Hepatocyte (in vitro differentiated cells): ENCODE measurements around the gene ZNF597. TPM values are rescaled to one million over a fixed set of nuclear protein-coding genes. Genes with fewer than 3 reads are reported as not detected.

ENCODE experiments used
- DNase-seq: peaks from one replicate; pipeline ENCODE4 v3.0.0-alpha.2; 2016; ENCODE audit warnings: low spot score
- H2AFZ ChIP-seq: fragments of 200-600 bp; sonication (generic); 2 replicates; pipeline ENCODE4 v1.6.0; 2016; ENCODE audit warnings: antibody characterized with exemption, mild to moderate bottlenecking
- H3K27ac ChIP-seq: fragments of 200-600 bp; sonication (generic); 2 replicates; pipeline ENCODE4 v1.5.1; 2016; ENCODE audit warnings: mild to moderate bottlenecking
- H3K27me3 ChIP-seq: fragments of 200-600 bp; sonication (generic); 2 replicates; pipeline ENCODE4 v1.6.1; 2016
- H3K36me3 ChIP-seq: fragments of 200-600 bp; sonication (generic); replicated peaks from 2 replicates; pipeline ENCODE4 v1.5.1; 2016; ENCODE audit warnings: low read depth; ENCODE audit not compliant: insufficient read depth
- H3K4me1 ChIP-seq: fragments of 200-600 bp; sonication (generic); 2 replicates; pipeline ENCODE4 v1.5.1; 2016; ENCODE audit warnings: mild to moderate bottlenecking, moderate library complexity; ENCODE audit not compliant: insufficient read depth
- H3K4me2 ChIP-seq: fragments of 200-600 bp; sonication (generic); 2 replicates; pipeline ENCODE4 v1.6.0; 2016
- H3K4me3 ChIP-seq: fragments of 200-600 bp; sonication (generic); 2 replicates; pipeline ENCODE4 v1.5.1; 2016; ENCODE audit warnings: mild to moderate bottlenecking
- H3K79me2 ChIP-seq: fragments of 200-600 bp; sonication (generic); 2 replicates; pipeline ENCODE4 v1.6.0; 2017; ENCODE audit warnings: mild to moderate bottlenecking
- H3K9me2 ChIP-seq: fragments of 200-600 bp; sonication (generic); replicated peaks from 2 replicates; pipeline ENCODE4 v1.6.0; 2017; ENCODE audit warnings: mild to moderate bottlenecking; ENCODE audit not compliant: insufficient read depth
- H3K9me3 ChIP-seq: fragments of 200-600 bp; sonication (generic); 2 replicates; pipeline ENCODE4 v1.5.1; 2016; ENCODE audit warnings: low read depth, mild to moderate bottlenecking
- H4K20me1 ChIP-seq: fragments of 200-600 bp; sonication (generic); 2 replicates; pipeline ENCODE4 v1.6.0; 2016; ENCODE audit warnings: mild to moderate bottlenecking; ENCODE audit not compliant: insufficient read depth, poor library complexity, severe bottlenecking
- EZH2 ChIP-seq: fragments of 200-600 bp; sonication (generic); IDR thresholded peaks from 2 replicates; pipeline ENCODE4 v1.6.1; 2016; ENCODE audit warnings: antibody characterized with exemption, mild to moderate bottlenecking, borderline replicate concordance
- EZH2phosphoT487 ChIP-seq: fragments of 200-600 bp; sonication (generic); IDR thresholded peaks from one replicate; pipeline ENCODE4 v1.6.1; 2018; ENCODE audit warnings: antibody characterized with exemption, mild to moderate bottlenecking, low read depth, moderate library complexity; ENCODE audit not compliant: unreplicated experiment, severe bottlenecking
- WGBS: methylation state at CpG from one replicate; pipeline ENCODE4 v1.1.6; 2016; ENCODE audit warnings: low lambda C conversion rate; ENCODE audit errors: missing lambda C conversion rate; 5-methylcytosine and 5-hydroxymethylcytosine counted together
- polyA plus RNA-seq: library from polyadenylated mRNA; unstranded; fragments of >200 nt; fragmentation: Nextera tagmentation; extraction: Ambion mirVana; gene quantifications from 2 replicates; pipeline ENCODE4 v1.2.1, GENCODE V29; 2016
- total RNA-seq: library from RNA; depleted of rRNA; stranded (reverse); fragments of >200 nt; gene quantifications from 2 replicates; pipeline ENCODE4 v1.2.3, GENCODE V29; 2014
- TF ChIP-seq, protein P1 (sequence below): fragments of 200-600 bp; sonication (generic); IDR thresholded peaks from 2 replicates; pipeline ENCODE4 v1.5.1; 2016; ENCODE audit warnings: antibody characterized with exemption, mild to moderate bottlenecking; ENCODE audit not compliant: poor library complexity

ZNF597 gene
- total and polyA plus RNA-seq, 2 experiments from 2014 or later, result 2.1 to 4.0 TPM

DNA sequence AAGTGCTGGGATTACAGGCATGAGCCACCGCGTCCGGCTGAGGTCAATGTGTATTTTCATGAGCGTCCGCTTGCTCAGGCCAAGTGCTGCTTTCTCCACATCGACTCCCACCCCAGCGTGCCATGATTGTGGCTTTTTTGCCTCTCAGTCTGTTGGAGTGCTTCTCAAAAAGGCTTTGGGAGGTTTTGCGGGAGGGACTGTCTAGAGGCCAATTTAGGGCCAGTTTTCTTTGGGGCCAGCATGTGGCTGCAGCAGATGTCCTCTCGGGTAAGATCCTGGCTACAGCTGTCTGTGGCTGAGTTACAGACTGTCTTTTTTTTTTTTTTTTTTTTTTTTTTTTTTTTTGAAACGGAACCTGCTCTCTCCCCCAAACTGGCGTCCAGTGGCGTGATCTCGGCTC, 45.5 kb upstream of the ZNF597 start:
- DNase-seq, result no peak
- no peak overlapping the region for H3K4me2 ChIP-seq
- no peaks in the 10 kb centered on the region for H3K4me1 ChIP-seq
- no peak for TF ChIP-seq EZH2phosphoT487
- TF ChIP-seq EZH2, result no peak
- TF ChIP-seq, protein P1, sequence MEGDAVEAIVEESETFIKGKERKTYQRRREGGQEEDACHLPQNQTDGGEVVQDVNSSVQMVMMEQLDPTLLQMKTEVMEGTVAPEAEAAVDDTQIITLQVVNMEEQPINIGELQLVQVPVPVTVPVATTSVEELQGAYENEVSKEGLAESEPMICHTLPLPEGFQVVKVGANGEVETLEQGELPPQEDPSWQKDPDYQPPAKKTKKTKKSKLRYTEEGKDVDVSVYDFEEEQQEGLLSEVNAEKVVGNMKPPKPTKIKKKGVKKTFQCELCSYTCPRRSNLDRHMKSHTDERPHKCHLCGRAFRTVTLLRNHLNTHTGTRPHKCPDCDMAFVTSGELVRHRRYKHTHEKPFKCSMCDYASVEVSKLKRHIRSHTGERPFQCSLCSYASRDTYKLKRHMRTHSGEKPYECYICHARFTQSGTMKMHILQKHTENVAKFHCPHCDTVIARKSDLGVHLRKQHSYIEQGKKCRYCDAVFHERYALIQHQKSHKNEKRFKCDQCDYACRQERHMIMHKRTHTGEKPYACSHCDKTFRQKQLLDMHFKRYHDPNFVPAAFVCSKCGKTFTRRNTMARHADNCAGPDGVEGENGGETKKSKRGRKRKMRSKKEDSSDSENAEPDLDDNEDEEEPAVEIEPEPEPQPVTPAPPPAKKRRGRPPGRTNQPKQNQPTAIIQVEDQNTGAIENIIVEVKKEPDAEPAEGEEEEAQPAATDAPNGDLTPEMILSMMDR, result no peak
- no peak overlapping the region for H3K4me3 ChIP-seq
- 75% methylated on average over 9 of the region's 13 CpGs for WGBS
- no peaks in the 10 kb centered on the region for H3K36me3 ChIP-seq
- no peaks in the 10 kb centered on the region for H3K79me2 ChIP-seq
- H4K20me1 ChIP-seq, result no peaks in the 10 kb centered on the region
- H2AFZ ChIP-seq, result no peak overlapping the region
- H3K27me3 ChIP-seq, result no peaks in the 10 kb centered on the region
- H3K9me2 ChIP-seq, result no peaks in the 10 kb centered on the region
- H3K9me3 ChIP-seq, result no peaks in the 10 kb centered on the region
- no peak overlapping the region for H3K27ac ChIP-seq

DNA sequence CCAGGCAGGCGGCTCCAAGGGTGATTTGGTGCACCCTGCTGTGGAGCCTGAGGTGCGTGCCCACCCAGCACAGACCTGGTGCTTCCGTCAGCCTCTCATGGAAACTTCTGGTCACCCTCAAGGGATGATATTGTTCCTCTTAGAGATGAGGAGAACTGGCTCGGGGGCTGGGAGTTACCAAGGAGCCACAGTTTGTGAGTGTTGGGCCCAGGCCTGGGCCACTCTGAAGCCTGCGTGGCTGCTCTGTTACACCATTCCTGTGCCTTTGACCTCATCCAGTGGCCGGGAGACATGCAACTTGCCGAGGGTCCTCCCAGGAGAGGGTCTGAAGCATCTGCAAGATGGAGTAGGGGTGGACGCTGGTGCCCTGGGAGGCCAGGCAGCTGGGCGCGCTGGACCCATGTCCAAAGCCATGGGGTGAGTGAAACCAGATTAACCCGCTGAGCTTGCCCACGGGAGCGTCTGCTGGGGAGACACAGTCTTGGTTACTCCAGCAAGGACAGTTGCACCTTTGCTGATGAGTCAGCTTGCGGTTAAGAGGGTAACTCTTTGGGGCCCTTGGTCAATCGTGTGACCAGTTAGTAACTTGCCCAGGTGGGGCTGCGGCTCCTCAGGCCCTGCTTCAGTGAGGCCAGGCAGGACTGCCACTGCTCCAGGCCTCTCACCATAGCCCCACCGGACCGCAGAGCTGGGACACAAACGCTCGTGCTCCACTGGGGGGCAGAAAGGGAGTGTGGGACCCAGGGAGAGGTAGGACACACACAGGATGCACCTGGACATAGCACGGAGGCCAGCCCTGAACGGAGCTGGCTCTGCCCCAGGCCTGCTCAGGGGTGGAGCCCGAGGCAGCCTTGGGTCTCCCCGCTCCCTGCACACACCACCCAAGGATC, 44.5 kb upstream of the ZNF597 start:
- H3K36me3 ChIP-seq, result no peaks in the 10 kb centered on the region

DNA sequence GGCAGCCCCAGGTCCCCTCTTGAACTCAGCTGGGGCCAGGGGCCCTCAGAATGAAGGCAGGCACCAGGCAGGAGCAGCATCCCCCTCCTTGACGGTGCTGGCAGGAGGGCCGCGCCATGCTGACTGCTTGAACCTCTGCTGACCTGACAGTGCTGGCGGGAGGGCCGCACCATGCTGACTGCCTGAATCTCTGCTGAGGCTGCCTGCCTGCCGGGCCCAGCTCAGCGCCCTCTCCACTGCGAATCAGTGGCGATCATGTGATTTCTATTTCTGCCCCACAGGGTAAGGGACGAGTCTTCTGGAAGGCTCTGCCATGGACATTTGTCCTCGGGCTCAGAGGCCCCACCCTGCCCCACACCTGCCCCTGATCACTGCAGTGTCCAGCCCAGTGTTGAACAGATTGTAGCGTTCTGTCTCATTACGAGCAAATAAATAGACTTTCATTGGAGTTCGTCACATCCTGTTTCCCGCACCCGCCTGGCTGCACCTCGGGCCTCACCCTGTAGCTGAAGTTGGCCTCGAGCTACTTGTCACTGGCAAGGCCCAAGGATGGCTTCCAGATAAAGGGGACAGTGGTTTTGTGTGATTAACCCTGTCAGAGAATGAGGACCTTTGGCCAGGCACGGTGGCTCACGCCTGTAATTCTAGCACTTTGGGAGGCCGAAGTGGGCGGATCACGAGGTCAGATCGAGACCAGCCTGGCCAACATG, 43.4 kb upstream of the ZNF597 start:
- H3K79me2 ChIP-seq, result peaks cover 6% of the 10 kb centered on the region
- H2AFZ ChIP-seq, result no peak overlapping the region
- no peak overlapping the region for H3K27ac ChIP-seq
- no peaks in the 10 kb centered on the region for H3K4me1 ChIP-seq
- no peak overlapping the region for H3K4me2 ChIP-seq
- no peaks in the 10 kb centered on the region for H3K36me3 ChIP-seq
- TF ChIP-seq EZH2, result no peak
- no peak for TF ChIP-seq EZH2phosphoT487
- TF ChIP-seq, protein P1, result no peak
- H4K20me1 ChIP-seq, result no peaks in the 10 kb centered on the region
- no peak overlapping the region for H3K4me3 ChIP-seq
- no peaks in the 10 kb centered on the region for H3K27me3 ChIP-seq
- no peak for DNase-seq
- 93% methylated on average over 24 of the region's 24 CpGs for WGBS
- no peaks in the 10 kb centered on the region for H3K9me3 ChIP-seq
- no peaks in the 10 kb centered on the region for H3K9me2 ChIP-seq

More for the DNA sequence above, 44.5 kb upstream of the ZNF597 start:
- Histone ChIP-seq H3K79me2 (no peaks in the 10 kb centered on the region), H3K4me2 (no peak overlapping the region), H3K27me3 (no peaks in the 10 kb centered on the region), H3K27ac (no peak overlapping the region), H3K4me1 (no peaks in the 10 kb centered on the region), H2AFZ (no peak overlapping the region), H4K20me1 (no peaks in the 10 kb centered on the region), H3K9me2 (no peaks in the 10 kb centered on the region), H3K9me3 (no peaks in the 10 kb centered on the region), H3K4me3 (no peak overlapping the region)
- no peak for DNase-seq
- WGBS, result 92% methylated on average over 24 of the region's 24 CpGs
- TF ChIP-seq EZH2, result no peak
- TF ChIP-seq, protein P1, result no peak
- no peak for TF ChIP-seq EZH2phosphoT487
